ENCODE results near the gene CDK5RAP1.

CDK5RAP1 gene

GRCh38 chr20:33336375-33336774 is 64.9 kb downstream of the CDK5RAP1 start:
- in situ Hi-C loops (cut with MboI; ENCODE audit: low sequenced_read_pairs), result no loop called here

- in situ Hi-C loops (cut with MboI; ENCODE audit: low sequenced_read_pairs), result no loop called here
These were observed 67.2 kb downstream of the CDK5RAP1 start for GRCh38 chr20:33334111-33334510.

- in situ Hi-C loops (cut with MboI; ENCODE audit: low sequenced_read_pairs), result no loop called here
These were observed 67.7 kb downstream of the CDK5RAP1 start for GRCh38 chr20:33333616-33334015.

- in situ Hi-C loops (cut with MboI; ENCODE audit: low sequenced_read_pairs), result no loop called here
These were observed 68.3 kb downstream of the CDK5RAP1 start for GRCh38 chr20:33332905-33333456.

- in situ Hi-C loops (cut with MboI; ENCODE audit: low sequenced_read_pairs), result no loop called here
These were observed 72.9 kb downstream of the CDK5RAP1 start for GRCh38 chr20:33328157-33329137.

GRCh38 chr20:33325350-33325749 is 76.0 kb downstream of the CDK5RAP1 start:
- in situ Hi-C loops (cut with MboI; ENCODE audit: low sequenced_read_pairs), result no loop called here

GRCh38 chr20:33323236-33323635 is 78.1 kb downstream of the CDK5RAP1 start:
- in situ Hi-C loops (cut with MboI; ENCODE audit: low sequenced_read_pairs), result no loop called here

GRCh38 chr20:33322456-33322855 is 78.9 kb downstream of the CDK5RAP1 start:
- in situ Hi-C loops (cut with MboI; ENCODE audit: low sequenced_read_pairs), result no loop called here

GRCh38 chr20:33320006-33320405 is 81.3 kb downstream of the CDK5RAP1 start:
- in situ Hi-C loops (cut with MboI; ENCODE audit: low sequenced_read_pairs), result no loop called here

GRCh38 chr20:33318096-33318429 is 83.3 kb downstream of the CDK5RAP1 start:
- in situ Hi-C loops (cut with MboI; ENCODE audit: low sequenced_read_pairs), result no loop called here

GRCh38 chr20:33317424-33318095 is 83.8 kb downstream of the CDK5RAP1 start:
- in situ Hi-C loops (cut with MboI; ENCODE audit: low sequenced_read_pairs), result no loop called here

GRCh38 chr20:33316958-33317357 is 84.4 kb downstream of the CDK5RAP1 start:
- in situ Hi-C loops (cut with MboI; ENCODE audit: low sequenced_read_pairs), result no loop called here

GRCh38 chr20:33316343-33316742 is 85.0 kb downstream of the CDK5RAP1 start:
- in situ Hi-C loops (cut with MboI; ENCODE audit: low sequenced_read_pairs), result no loop called here

- in situ Hi-C loops (cut with MboI; ENCODE audit: low sequenced_read_pairs), result no loop called here
These were observed 87.5 kb downstream of the CDK5RAP1 start for GRCh38 chr20:33313686-33314314.

- in situ Hi-C loops (cut with MboI; ENCODE audit: low sequenced_read_pairs), result no loop called here
These were observed 88.7 kb downstream of the CDK5RAP1 start for GRCh38 chr20:33312583-33312982.

GRCh38 chr20:33311996-33312395 is 89.3 kb downstream of the CDK5RAP1 start:
- in situ Hi-C loops (cut with MboI; ENCODE audit: low sequenced_read_pairs), result no loop called here

- in situ Hi-C loops (cut with MboI; ENCODE audit: low sequenced_read_pairs), result no loop called here
These were observed 90.3 kb downstream of the CDK5RAP1 start for GRCh38 chr20:33311011-33311410.

- in situ Hi-C loops (cut with MboI; ENCODE audit: low sequenced_read_pairs), result no loop called here
These were observed 90.9 kb downstream of the CDK5RAP1 start for GRCh38 chr20:33310327-33310899.

- in situ Hi-C loops (cut with MboI; ENCODE audit: low sequenced_read_pairs), result no loop called here
These were observed 91.7 kb downstream of the CDK5RAP1 start for GRCh38 chr20:33309631-33310030.
